Mammary epithelial cell (primary cell): ENCODE data around the gene AKAP13.

Experiments used
- CTCF ChIP-seq, 2 donors: IDR thresholded peaks in 1 of 2; conservative IDR thresholded peaks in 1 of 2; 2 replicates each; pipeline ENCODE4 v1.5.1; 2011 to 2012; ENCODE audit warnings: inconsistent platforms in 2 of 2, low read length in 2 of 2, mild to moderate bottlenecking in 2 of 2, control low read depth in 1 of 2, low read depth in 1 of 2; ENCODE audit not compliant: insufficient read depth in 1 of 2; ENCODE audit errors: extremely low read depth in 1 of 2
- EZH2 ChIP-seq: IDR thresholded peaks from 2 replicates; pipeline ENCODE4 v1.6.1; 2012; ENCODE audit warnings: low read length, inconsistent platforms, borderline replicate concordance

GRCh38 chr15:85381850-85382751 lies 1.7 kb downstream of the AKAP13 start:
- TF ChIP-seq CTCF (conservative IDR thresholded peaks at IDR 0.05 in 1 of 2, IDR thresholded peaks at IDR 0.05 in 1 of 2; ENCODE audit: extremely low read depth in 1 of 2, insufficient read depth in 1 of 2, low read depth in 1 of 2, low read length in 2 of 2), result no peak
- no peak for TF ChIP-seq EZH2
